Measurements from ENCODE around the gene DDX41. TPM values are rescaled to one million over a fixed set of nuclear protein-coding genes. Genes with fewer than 3 reads are reported as not detected.

DDX41 gene
- total RNA-seq, 1 experiment from 2014 or later = 133 TPM

DNA sequence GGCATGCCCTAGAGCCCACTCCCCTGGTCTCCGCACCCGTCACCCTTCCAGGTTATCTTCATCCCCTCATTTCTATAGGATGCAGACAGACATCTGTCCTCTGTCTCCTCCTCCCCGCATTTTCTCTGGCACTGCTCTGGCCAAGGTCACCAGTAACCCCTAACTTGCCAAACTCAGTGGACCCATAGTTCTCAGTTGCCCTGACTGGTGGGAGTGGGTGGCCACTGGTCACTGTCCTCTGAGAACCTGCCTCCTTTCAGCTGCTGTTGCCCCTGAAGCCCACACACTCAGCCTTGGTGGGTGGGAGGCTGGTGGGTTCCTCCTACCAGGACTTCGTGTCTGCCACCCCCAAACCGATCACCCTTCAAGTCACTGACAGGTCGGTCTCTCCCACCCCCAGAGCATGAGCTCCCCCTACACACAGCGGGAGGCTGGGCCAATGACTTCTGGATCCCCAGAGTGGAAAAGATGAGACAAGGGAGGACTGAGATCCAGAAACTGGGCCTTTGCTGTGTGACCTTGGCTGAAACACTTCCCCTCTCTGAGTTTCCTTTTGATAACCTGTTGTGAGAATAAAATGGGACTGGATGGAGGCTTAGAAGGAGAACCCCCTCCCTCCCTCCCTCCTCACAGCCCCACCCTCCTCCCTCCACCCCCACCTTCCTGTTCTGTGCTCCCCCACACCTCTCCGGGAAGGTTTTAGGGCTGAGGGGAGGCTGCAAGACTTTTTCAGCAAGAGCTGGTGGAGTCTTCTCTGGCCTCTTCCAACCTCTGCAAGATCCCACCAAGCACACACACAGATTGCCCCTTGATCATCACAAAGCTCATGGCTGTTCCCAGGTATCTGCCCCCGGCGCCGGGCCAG lies 41.0 kb downstream of the DDX41 start:
- Histone ChIP-seq H3K14ac (ENCODE audit: insufficient read depth, low read length) (no peak overlapping the region), H3K9ac (ENCODE audit: extremely low read depth, insufficient read length, low read length) (no peak overlapping the region), H2AK5ac (ENCODE audit: insufficient read length, low read length) (no peak overlapping the region), H3K56ac (ENCODE audit: insufficient read length, low read depth, low read length) (no peak overlapping the region), H3K23me2 (ENCODE audit: insufficient read length, low read depth, low read length, poor library complexity, severe bottlenecking) (peaks cover 4% of the 10 kb centered on the region), H4K20me1 (ENCODE audit: control insufficient read depth, insufficient read depth, insufficient read length) (no peaks in the 10 kb centered on the region), H4K5ac (ENCODE audit: insufficient read length, low read depth, low read length) (no peak overlapping the region), H3K18ac (ENCODE audit: insufficient read length, low read depth, low read length) (no peak overlapping the region), H2BK20ac (ENCODE audit: low read depth, low read length, poor library complexity, severe bottlenecking) (no peak overlapping the region), H3K27me3 (ENCODE audit: insufficient read depth, low read length) (no peaks in the 10 kb centered on the region), H2BK5ac (ENCODE audit: insufficient read length, low read length) (no peak overlapping the region), H3K23ac (ENCODE audit: insufficient read length, low read depth, low read length) (no peak overlapping the region), H3K4me2 (ENCODE audit: insufficient read depth, insufficient read length, low read length) (no peak overlapping the region), H3K27ac (ENCODE audit: insufficient read length, low read depth, low read length) (no peak overlapping the region), H3K79me1 (ENCODE audit: insufficient read depth, low read depth, low read length, poor library complexity, severe bottlenecking) (no peaks in the 10 kb centered on the region), H3K4me1 (ENCODE audit: insufficient read depth, low read length) (peaks cover 17% of the 10 kb centered on the region; the same call in 1 of the 2 replicates), H2BK12ac (ENCODE audit: insufficient read length, low read depth, low read length) (no peak overlapping the region), H4K91ac (ENCODE audit: insufficient read length, low read depth, low read length) (no peak overlapping the region), H2BK120ac (ENCODE audit: low read depth, low read length, poor library complexity, severe bottlenecking) (no peak overlapping the region), H4K8ac (replicated peaks; ENCODE audit: insufficient read length, low read depth, low read length) (no peak overlapping the region), H2AFZ (ENCODE audit: low read length) (no peak overlapping the region), H2BK15ac (ENCODE audit: low read depth, low read length) (no peak overlapping the region), H3K4ac (ENCODE audit: low read depth, low read length) (no peak overlapping the region), H3K79me2 (ENCODE audit: insufficient read depth, low read length) (peaks cover 17% of the 10 kb centered on the region; the same call in 1 of the 2 replicates), H3T11ph (ENCODE audit: low read length) (no peak overlapping the region), H3K9me3 (ENCODE audit: control insufficient read depth, low read depth, low read length) (no peaks in the 10 kb centered on the region)
- no peak for TF ChIP-seq CTCF (conservative IDR thresholded peaks at IDR 0.05)
- peaks cover 14 to 28% (median 27%) of the 10 kb centered on the region in 3 experiments for H3K36me3 Mint-ChIP-seq (ENCODE audit: insufficient read depth in 1 of 3, low read depth in 3 of 3)
- no peaks in the 10 kb centered on the region; the same call in 1 of the 2 replicates for H3K27me3 Mint-ChIP-seq (ENCODE audit: low read depth)
- no peaks in the 10 kb centered on the region for H3K9me3 Mint-ChIP-seq
- WGBS (ENCODE audit: extremely low coverage, insufficient read length, low lambda C conversion rate) = no CpG with 5 or more reads among the region's 11 CpGs
- DNase-seq = no peak
- peak overlapping the region in 1 of 2 experiments; percentile 4; a peak in 1 of 5 replicates for H3K4me3 Mint-ChIP-seq
- peak overlapping the region in 2 of 3 experiments; percentile 2 to 22; a peak in 3 of 7 replicates for H3K27ac Mint-ChIP-seq
- H3K4me1 Mint-ChIP-seq = peaks cover 34 to 51% of the 10 kb centered on the region in 2 experiments

All from H9 (cell line).